ENCODE data around the gene PCK2.

GRCh38 chr14:24089890-24090289, 4.2 kb upstream of the PCK2 start:
- TF ChIP-seq SNAI2 (CRISPR knock-in tag; IDR thresholded peaks at IDR 0.05) = no peak
- TF ChIP-seq PATZ1 (CRISPR knock-in tag; IDR thresholded peaks at IDR 0.05; ENCODE audit: borderline replicate concordance) = no peak
- no peak for TF ChIP-seq BACH2 (CRISPR knock-in tag; IDR thresholded peaks at IDR 0.05; ENCODE audit: borderline replicate concordance)
- no peak for TF ChIP-seq TOX (CRISPR knock-in tag; IDR thresholded peaks at IDR 0.05; ENCODE audit: borderline replicate concordance)
- TF ChIP-seq ZFP3 (CRISPR knock-in tag; IDR thresholded peaks at IDR 0.05) = no peak
- no peak for TF ChIP-seq TSHZ2 (CRISPR knock-in tag; IDR thresholded peaks at IDR 0.05)
- TF ChIP-seq ZC3H10 (CRISPR knock-in tag; IDR thresholded peaks at IDR 0.05) = no peak
- no peak for TF ChIP-seq POU6F1 (CRISPR knock-in tag; IDR thresholded peaks at IDR 0.05; ENCODE audit: borderline replicate concordance, low read depth)
- TF ChIP-seq PPARA (CRISPR knock-in tag; IDR thresholded peaks at IDR 0.05; ENCODE audit: borderline replicate concordance) = no peak
- TF ChIP-seq GLIS3 (CRISPR knock-in tag; IDR thresholded peaks at IDR 0.05) = no peak
- TF ChIP-seq RARB (CRISPR knock-in tag; IDR thresholded peaks at IDR 0.05) = no peak
- no peak for TF ChIP-seq TCF4 (CRISPR knock-in tag; IDR thresholded peaks at IDR 0.05; ENCODE audit: borderline replicate concordance)
- no peak for TF ChIP-seq ZNF8 (CRISPR knock-in tag; IDR thresholded peaks at IDR 0.05)
- no peak for TF ChIP-seq CREB5 (CRISPR knock-in tag; IDR thresholded peaks at IDR 0.05; ENCODE audit: low read depth)

All from SK-N-SH treated with all-trans-retinoic acid at 6 μM for 48 hours (cell line).